SK-N-SH (cell line): ENCODE results near the gene CYP4B1. TPM values are rescaled to one million over a fixed set of nuclear protein-coding genes. Genes with fewer than 3 reads are reported as not detected.
"Not testable (repeated sequence)": the region's sequence is repeated elsewhere in the genome, so short reads cannot be mapped to it uniquely, and the experiment has no call there.

Experiments
- CTCF ChIA-PET: fragments of 300-600, 350-600 bp; formaldehyde crosslinking; extraction: SDS; loops from one replicate; lab custom pipeline; 2021; lab: Yijun Ruan, JAX
- POLR2A ChIA-PET: fragments of 350-600 bp; sonication (Branson Sonifier 250); formaldehyde crosslinking; extraction: SDS; loops from one replicate; lab custom pipeline; 2020; ENCODE audit warnings: antibody characterized with exemption, inconsistent platforms; lab: Yijun Ruan, JAX
- DNase-seq: peaks from one replicate; pipeline ENCODE4 v3.0.0; 2012
- H2AFZ ChIP-seq: fragments of 200-600 bp; sonication (generic); 2 replicates; pipeline ENCODE4 v1.8.1; 2016; ENCODE audit warnings: antibody characterized with exemption, mild to moderate bottlenecking, low read depth
- H3F3A ChIP-seq: fragments of 200-600 bp; sonication (generic); replicated peaks from 2 replicates; pipeline ENCODE3; 2016; ENCODE audit warnings: antibody characterized with exemption, mild to moderate bottlenecking; ENCODE audit not compliant: insufficient read depth
- H3K27ac ChIP-seq, 2 experiments: fragments of 200-500 bp in 1 of 2; fragments of 200-600 bp in 1 of 2; sonication (Bioruptor generic) in 1 of 2; sonication (generic), shearing (Covaris generic) in 1 of 2; 2 replicates each; pipeline versions ENCODE4 v1.5.1 to v1.6.1; 2014 to 2016; ENCODE audit warnings: low read depth in 2 of 2, inconsistent platforms in 1 of 2, low read length in 1 of 2, mild to moderate bottlenecking in 1 of 2, mixed read lengths in 1 of 2
- H3K27me3 ChIP-seq: fragments of 200-600 bp; sonication (generic), shearing (Covaris generic); 2 replicates; pipeline ENCODE4 v1.6.1; 2016; ENCODE audit warnings: mixed run types; ENCODE audit not compliant: insufficient read depth
- H3K36me3 ChIP-seq, 2 experiments: fragments of 200-500 bp in 1 of 2; fragments of 200-600 bp in 1 of 2; sonication (Bioruptor generic) in 1 of 2; sonication (generic) in 1 of 2; replicated peaks in 1 of 2; 2 replicates each; pipeline versions ENCODE3 to v1.5.1; 2014 to 2016; ENCODE audit warnings: low read length in 1 of 2, mild to moderate bottlenecking in 1 of 2; ENCODE audit not compliant: insufficient read depth in 2 of 2, control insufficient read depth in 1 of 2
- H3K4me1 ChIP-seq, 2 experiments: fragments of 200-500 bp in 1 of 2; fragments of 200-600 bp in 1 of 2; sonication (Bioruptor generic) in 1 of 2; sonication (generic), shearing (Covaris generic) in 1 of 2; 2 replicates each; pipeline versions ENCODE4 v1.5.1 to v1.6.1; 2014 to 2016; ENCODE audit warnings: low read depth in 1 of 2, low read length in 1 of 2, mixed run types in 1 of 2; ENCODE audit not compliant: insufficient read depth in 2 of 2, control insufficient read depth in 1 of 2
- H3K4me2 ChIP-seq: fragments of 200-600 bp; sonication (generic), shearing (Covaris generic); 2 replicates; pipeline ENCODE4 v1.6.1; 2017; ENCODE audit warnings: mixed run types
- H3K4me3 ChIP-seq, 2 experiments: fragments of 200-500 bp in 1 of 2; fragments of 200-600 bp in 1 of 2; sonication (Bioruptor generic) in 1 of 2; sonication (generic), shearing (Covaris generic) in 1 of 2; 2 replicates each; pipeline versions ENCODE4 v1.5.1 to v1.8.1; 2014 to 2016; ENCODE audit warnings: low read depth in 2 of 2, inconsistent platforms in 1 of 2, low read length in 1 of 2, mild to moderate bottlenecking in 1 of 2, mixed read lengths in 1 of 2, moderate library complexity in 1 of 2
- H3K79me2 ChIP-seq: fragments of 200-600 bp; sonication (generic); 2 replicates; pipeline ENCODE4 v1.8.1; 2017; ENCODE audit warnings: mild to moderate bottlenecking; ENCODE audit not compliant: insufficient read depth
- H3K9ac ChIP-seq: fragments of 200-600 bp; sonication (generic); 2 replicates; pipeline ENCODE4 v1.6.1; 2017; ENCODE audit warnings: mixed run types
- H3K9me2 ChIP-seq: fragments of 200-600 bp; sonication (generic); 2 replicates; pipeline ENCODE4 v1.6.1; 2017; ENCODE audit warnings: mixed run types
- H3K9me3 ChIP-seq: fragments of 200-600 bp; sonication (generic); 2 replicates; pipeline ENCODE4 v1.6.1; 2017; ENCODE audit warnings: mixed run types, mild to moderate bottlenecking, moderate library complexity
- H4K20me1 ChIP-seq: fragments of 200-600 bp; sonication (generic); 2 replicates; pipeline ENCODE4 v1.6.1; 2017; ENCODE audit warnings: mild to moderate bottlenecking, mixed run types; ENCODE audit not compliant: insufficient read depth
- FOSL2 ChIP-seq: IDR thresholded peaks from 2 replicates; pipeline ENCODE4 v1.4.0; 2012; ENCODE audit warnings: low read depth, mild to moderate bottlenecking, moderate library complexity, borderline replicate concordance
- MXI1 ChIP-seq: IDR thresholded peaks from 2 replicates; pipeline ENCODE4 v1.6.1; 2012; ENCODE audit warnings: mild to moderate bottlenecking, low read depth, low read length, improper control_type of control experiment
- RCOR1 ChIP-seq: fragments of 150-350 bp; IDR thresholded peaks from 2 replicates; pipeline ENCODE4 v1.6.1; 2017; ENCODE audit warnings: antibody characterized with exemption, low read length
- TEAD4 ChIP-seq: IDR thresholded peaks from 2 replicates; pipeline ENCODE4 v1.4.0; 2012; ENCODE audit warnings: mild to moderate bottlenecking, borderline replicate concordance; ENCODE audit not compliant: insufficient read depth
- YY1 ChIP-seq: IDR thresholded peaks from 2 replicates; pipeline ENCODE4 v1.4.0; 2012; ENCODE audit warnings: low read depth, mild to moderate bottlenecking
- WGBS: methylation state at CpG from one replicate; pipeline ENCODE4 v1.1.6; 2017; ENCODE audit warnings: low lambda C conversion rate; 5-methylcytosine and 5-hydroxymethylcytosine counted together
- polyA plus RNA-seq, 3 experiments: library from polyadenylated mRNA; depleted of rRNA; stranded (reverse); fragments of >200 nt; gene quantifications; 2 replicates each; pipeline ENCODE4 v1.2.3, GENCODE V29; 2012
- TF ChIP-seq, protein P1 (sequence below): fragments of 150-350 bp; IDR thresholded peaks from 2 replicates; pipeline ENCODE4 v1.6.1; 2017; ENCODE audit warnings: antibody characterized with exemption, low read length, low read depth, borderline replicate concordance
- TF ChIP-seq, protein P2 (sequence below): IDR thresholded peaks from 2 replicates; pipeline ENCODE4 v1.4.0; 2012; ENCODE audit warnings: low read depth, borderline replicate concordance
- TF ChIP-seq, protein P3 (sequence below): IDR thresholded peaks from 2 replicates; pipeline ENCODE4 v1.4.0; 2012; ENCODE audit warnings: low read depth, borderline replicate concordance

Gene CYP4B1
- polyA plus RNA-seq, 1 of the 3 experiments (the other 2 are of a cell fraction) = not detected

DNA sequence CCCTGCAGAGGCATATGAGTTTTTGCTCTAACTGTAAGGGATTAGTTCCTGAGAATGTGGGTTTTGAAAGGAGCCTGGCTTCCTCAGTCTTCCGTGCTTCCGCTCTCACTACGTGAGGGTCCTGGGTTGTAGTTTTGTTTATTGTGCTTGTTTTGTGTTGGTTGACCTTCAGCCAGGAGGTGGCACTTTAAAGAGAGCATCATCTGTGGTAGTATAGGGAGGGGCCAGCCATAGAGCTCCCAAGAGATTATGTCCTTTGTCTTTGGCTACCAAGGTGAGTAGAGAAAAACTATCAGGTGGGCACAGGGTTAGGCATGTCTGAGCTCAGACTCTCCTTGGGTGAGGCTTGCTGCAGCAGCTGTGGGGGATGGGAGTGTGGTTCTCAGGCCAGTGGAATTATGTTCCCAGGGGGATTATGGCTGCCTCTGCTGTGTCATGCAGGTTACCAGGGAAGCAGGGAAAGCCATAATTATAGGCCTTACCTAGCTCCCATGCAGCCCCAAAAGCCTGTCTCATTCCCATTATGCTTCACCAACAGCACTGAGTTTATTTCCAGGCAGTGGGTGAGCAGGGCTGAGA is 23.5 kb downstream of the CYP4B1 start (continued):
- TF ChIP-seq, protein P1, sequence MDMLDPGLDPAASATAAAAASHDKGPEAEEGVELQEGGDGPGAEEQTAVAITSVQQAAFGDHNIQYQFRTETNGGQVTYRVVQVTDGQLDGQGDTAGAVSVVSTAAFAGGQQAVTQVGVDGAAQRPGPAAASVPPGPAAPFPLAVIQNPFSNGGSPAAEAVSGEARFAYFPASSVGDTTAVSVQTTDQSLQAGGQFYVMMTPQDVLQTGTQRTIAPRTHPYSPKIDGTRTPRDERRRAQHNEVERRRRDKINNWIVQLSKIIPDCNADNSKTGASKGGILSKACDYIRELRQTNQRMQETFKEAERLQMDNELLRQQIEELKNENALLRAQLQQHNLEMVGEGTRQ = no peak
- TF ChIP-seq YY1 (no peak), MXI1 (no peak)

DNA sequence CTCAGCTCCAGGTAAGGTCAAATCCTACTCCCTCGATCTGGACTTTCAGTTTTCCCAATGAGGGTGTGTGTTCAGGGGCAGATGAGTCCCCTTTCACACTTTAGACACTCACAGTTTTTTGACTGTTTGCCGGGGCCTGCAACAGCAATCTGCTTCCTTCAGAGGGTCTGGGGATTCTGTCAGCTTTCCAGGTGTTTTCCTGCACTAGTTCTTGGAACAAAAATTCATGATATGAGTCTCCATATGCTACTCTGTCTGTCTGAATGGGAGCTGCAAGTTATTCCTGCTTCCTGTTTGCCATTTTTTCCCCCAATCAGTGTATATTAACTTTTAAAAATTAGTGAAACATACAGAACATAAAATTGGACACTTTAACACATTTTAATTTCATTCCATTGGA is 24.3 kb downstream of the CYP4B1 start:
- H3K36me3 ChIP-seq = no peaks in the 10 kb centered on the region
- no peaks in the 10 kb centered on the region for H3K79me2 ChIP-seq
- no peaks in the 10 kb centered on the region for H4K20me1 ChIP-seq
- TF ChIP-seq, protein P2, sequence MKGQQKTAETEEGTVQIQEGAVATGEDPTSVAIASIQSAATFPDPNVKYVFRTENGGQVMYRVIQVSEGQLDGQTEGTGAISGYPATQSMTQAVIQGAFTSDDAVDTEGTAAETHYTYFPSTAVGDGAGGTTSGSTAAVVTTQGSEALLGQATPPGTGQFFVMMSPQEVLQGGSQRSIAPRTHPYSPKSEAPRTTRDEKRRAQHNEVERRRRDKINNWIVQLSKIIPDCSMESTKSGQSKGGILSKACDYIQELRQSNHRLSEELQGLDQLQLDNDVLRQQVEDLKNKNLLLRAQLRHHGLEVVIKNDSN = no peak
- no peak for TF ChIP-seq TEAD4
- TF ChIP-seq YY1 = no peak
- TF ChIP-seq FOSL2 = no peak
- no peak for TF ChIP-seq RCOR1
- TF ChIP-seq, protein P3, sequence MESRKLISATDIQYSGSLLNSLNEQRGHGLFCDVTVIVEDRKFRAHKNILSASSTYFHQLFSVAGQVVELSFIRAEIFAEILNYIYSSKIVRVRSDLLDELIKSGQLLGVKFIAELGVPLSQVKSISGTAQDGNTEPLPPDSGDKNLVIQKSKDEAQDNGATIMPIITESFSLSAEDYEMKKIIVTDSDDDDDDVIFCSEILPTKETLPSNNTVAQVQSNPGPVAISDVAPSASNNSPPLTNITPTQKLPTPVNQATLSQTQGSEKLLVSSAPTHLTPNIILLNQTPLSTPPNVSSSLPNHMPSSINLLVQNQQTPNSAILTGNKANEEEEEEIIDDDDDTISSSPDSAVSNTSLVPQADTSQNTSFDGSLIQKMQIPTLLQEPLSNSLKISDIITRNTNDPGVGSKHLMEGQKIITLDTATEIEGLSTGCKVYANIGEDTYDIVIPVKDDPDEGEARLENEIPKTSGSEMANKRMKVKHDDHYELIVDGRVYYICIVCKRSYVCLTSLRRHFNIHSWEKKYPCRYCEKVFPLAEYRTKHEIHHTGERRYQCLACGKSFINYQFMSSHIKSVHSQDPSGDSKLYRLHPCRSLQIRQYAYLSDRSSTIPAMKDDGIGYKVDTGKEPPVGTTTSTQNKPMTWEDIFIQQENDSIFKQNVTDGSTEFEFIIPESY = no peak
- no peaks in the 10 kb centered on the region for H3K9me2 ChIP-seq
- H3K4me3 ChIP-seq = 0 out of 4 replicates have a peak overlapping the region, but pooled peaks of 1 of the 2 experiments have one; percentile 41
- CTCF ChIA-PET = interaction anchor here (1.3 kb wide), 1 partner anchor 76 kb away, joined by 3 read pairs; no protein-coding TSS in a partner anchor
- H3K27me3 ChIP-seq = no peaks in the 10 kb centered on the region
- 0% methylated on average over 2 of the region's 2 CpGs for WGBS
- no peak overlapping the region for H3K9ac ChIP-seq
- H3K4me1 ChIP-seq = no peaks in the 10 kb centered on the region
- H3K27ac ChIP-seq = no peak overlapping the region
- H2AFZ ChIP-seq = no peak overlapping the region
- H3K9me3 ChIP-seq = no peaks in the 10 kb centered on the region
- POLR2A ChIA-PET = interaction anchor here (0.7 kb wide), 1 partner anchor 12 kb away, joined by 3 read pairs; no protein-coding TSS in a partner anchor
- H3K4me2 ChIP-seq = no peak overlapping the region; the same call in 1 of the 2 replicates
- DNase-seq = no peak
- no peaks in the 10 kb centered on the region for H3F3A ChIP-seq

DNA sequence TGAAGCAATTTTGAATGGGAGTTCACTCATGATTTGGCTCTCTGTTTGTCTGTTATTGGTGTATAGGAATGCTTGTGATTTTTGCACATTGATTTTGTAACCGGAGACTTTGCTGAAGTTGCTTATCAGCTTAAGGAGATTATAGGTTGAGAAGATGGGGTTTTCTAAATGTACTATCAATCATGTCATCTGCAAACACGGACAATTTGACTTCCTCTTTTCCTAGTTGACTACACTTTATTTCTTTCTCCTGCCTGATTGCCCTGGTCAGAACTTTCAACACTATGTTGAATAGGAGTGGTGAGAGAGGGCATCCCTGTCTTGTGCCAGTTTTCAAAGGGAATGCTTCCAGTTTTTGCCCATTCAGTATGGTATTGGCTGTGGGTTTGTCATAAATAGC is 28.0 kb downstream of the CYP4B1 start:
- WGBS = 14% methylated on average over 2 of the region's 2 CpGs
- H3K4me3 ChIP-seq, H3K36me3 ChIP-seq, H3K9me2 ChIP-seq, H3K9me3 ChIP-seq, H3K27me3 ChIP-seq, POLR2A ChIA-PET, H3K79me2 ChIP-seq, H3F3A ChIP-seq, H3K4me2 ChIP-seq, H4K20me1 ChIP-seq, CTCF ChIA-PET, H3K27ac ChIP-seq, H3K9ac ChIP-seq, H3K4me1 ChIP-seq, DNase-seq, H2AFZ ChIP-seq: not testable (repeated sequence)
